Activated naive CD4-positive, alpha-beta T cell treated with anti-CD3 and anti-CD28 coated beads, Interleukin-2, amount 10 ng/mL, durations not matched to agents 7 days and 5 days (primary cell): ENCODE data around the gene FEM1C.
A peak's percentile ranks its signal among the peaks of the same experiment; 100 is the strongest.

ENCODE experiments used
- CTCF ChIA-PET: fragments of 350-600 bp; sonication (Branson Sonifier 250); formaldehyde crosslinking; loops from one replicate; lab custom pipeline; 2021; ENCODE audit warnings: antibody characterized with exemption; lab: Charles Lee
- DNase-seq: peaks from one replicate; pipeline ENCODE4 v3.0.0-alpha.2; 2020
- H3K27ac Mint-ChIP-seq: one replicate; pipeline ENCODE4 v1.8.0; 2021; ENCODE audit warnings: mild to moderate bottlenecking, moderate library complexity, mixed read lengths
- H3K27me3 Mint-ChIP-seq: one replicate; pipeline ENCODE4 v1.8.0; 2021; ENCODE audit warnings: mild to moderate bottlenecking, mixed read lengths
- H3K36me3 Mint-ChIP-seq: one replicate; pipeline ENCODE4 v1.8.0; 2021; ENCODE audit warnings: mixed read lengths
- H3K4me1 Mint-ChIP-seq: one replicate; pipeline ENCODE4 v1.8.0; 2021; ENCODE audit warnings: mixed read lengths
- H3K4me3 Mint-ChIP-seq: one replicate; pipeline ENCODE4 v1.8.0; 2021; ENCODE audit warnings: mild to moderate bottlenecking, moderate library complexity, mixed read lengths
- H3K9me3 Mint-ChIP-seq: one replicate; pipeline ENCODE4 v1.8.0; 2021; ENCODE audit warnings: mixed read lengths

The FEM1C gene

DNA sequence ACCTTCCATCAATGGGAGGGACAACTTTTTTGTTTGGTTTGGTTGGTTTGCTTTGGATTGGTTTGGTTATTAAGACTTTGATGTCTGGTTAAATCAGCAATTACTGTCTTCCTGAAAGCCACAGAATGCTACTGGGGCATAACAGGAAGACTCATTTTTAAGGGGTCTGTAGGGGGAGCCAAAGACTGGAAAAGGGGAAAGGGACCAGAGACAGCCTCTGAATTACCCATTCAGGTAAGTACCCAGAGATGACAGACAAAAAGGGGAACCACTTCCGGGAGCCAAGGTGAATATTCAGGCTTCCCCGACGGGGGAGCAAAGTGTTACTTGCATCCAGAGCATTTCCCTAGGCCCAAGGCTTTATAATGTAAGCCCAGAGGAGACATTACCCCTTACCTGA, 4.6 kb upstream of the FEM1C start:
- Mint-ChIP-seq H3K4me3 (no peak overlapping the region), H3K9me3 (peaks cover 9% of the 10 kb centered on the region), H3K27ac (no peak overlapping the region), H3K36me3 (peaks cover 9% of the 10 kb centered on the region), H3K4me1 (peaks cover 7% of the 10 kb centered on the region), H3K27me3 (peaks cover 17% of the 10 kb centered on the region)
- CTCF ChIA-PET = no interaction called here
- no peak for DNase-seq

DNA sequence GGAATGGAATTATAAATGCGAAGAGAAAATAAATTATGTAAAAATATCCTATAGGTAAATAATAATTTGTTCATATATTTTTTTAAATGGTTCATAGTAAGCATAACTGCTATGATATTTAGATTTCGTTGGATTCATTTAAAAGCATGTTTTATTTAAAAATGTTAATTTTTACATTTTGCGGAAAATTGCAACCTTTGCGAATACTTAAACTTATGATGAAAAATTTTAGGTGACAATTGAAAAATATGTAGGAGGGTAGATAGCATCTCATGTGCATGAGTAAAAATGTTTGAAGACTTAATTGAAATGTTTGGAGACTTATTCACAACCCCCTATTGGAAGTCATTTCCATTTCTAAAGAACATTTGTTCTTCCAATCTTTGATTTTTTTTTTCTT, 4.1 kb upstream of the FEM1C start:
- peaks cover 17% of the 10 kb centered on the region for H3K27me3 Mint-ChIP-seq
- CTCF ChIA-PET = no interaction called here
- peaks cover 7% of the 10 kb centered on the region for H3K4me1 Mint-ChIP-seq
- H3K4me3 Mint-ChIP-seq = no peak overlapping the region
- DNase-seq = no peak
- H3K9me3 Mint-ChIP-seq = peaks cover 9% of the 10 kb centered on the region
- H3K27ac Mint-ChIP-seq = no peak overlapping the region
- peaks cover 13% of the 10 kb centered on the region for H3K36me3 Mint-ChIP-seq

DNA sequence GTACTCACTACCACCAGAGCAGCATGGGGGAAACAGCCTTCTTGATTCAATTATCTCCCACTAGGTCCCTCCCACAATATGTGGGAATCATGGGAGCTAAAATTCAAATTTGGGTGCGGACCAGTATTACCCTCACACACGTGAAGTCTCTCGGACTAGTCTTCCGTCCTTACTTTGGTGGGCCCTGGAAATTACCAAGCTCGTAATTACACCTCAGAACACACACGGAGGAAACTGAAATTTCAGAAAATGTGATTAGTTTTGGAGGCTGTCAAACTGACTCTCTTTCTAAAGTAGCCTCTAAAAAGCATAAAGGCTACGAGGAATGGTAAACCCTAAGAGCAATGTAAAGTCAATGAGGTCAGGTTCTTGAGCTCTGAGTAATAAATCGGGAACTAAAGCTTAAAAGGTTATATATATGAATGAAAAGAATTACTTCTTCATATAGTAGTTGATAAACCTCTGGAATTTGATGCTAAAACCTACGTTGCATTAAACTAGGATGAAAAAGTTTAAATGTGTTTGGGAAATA, 842 bp upstream of the FEM1C start:
- no peak for DNase-seq
- CTCF ChIA-PET = interaction anchor here (0.9 to 2.0 kb wide), 2 partner anchors 9 to 29 kb away, joined by 3 to 8 read pairs; no protein-coding TSS in a partner anchor
- Mint-ChIP-seq H3K4me3 (peak overlapping the region; percentile 91), H3K4me1 (peaks cover 37% of the 10 kb centered on the region), H3K9me3 (peaks cover 9% of the 10 kb centered on the region), H3K36me3 (peaks cover 40% of the 10 kb centered on the region), H3K27ac (peak overlapping the region; percentile 99), H3K27me3 (no peaks in the 10 kb centered on the region)

DNA sequence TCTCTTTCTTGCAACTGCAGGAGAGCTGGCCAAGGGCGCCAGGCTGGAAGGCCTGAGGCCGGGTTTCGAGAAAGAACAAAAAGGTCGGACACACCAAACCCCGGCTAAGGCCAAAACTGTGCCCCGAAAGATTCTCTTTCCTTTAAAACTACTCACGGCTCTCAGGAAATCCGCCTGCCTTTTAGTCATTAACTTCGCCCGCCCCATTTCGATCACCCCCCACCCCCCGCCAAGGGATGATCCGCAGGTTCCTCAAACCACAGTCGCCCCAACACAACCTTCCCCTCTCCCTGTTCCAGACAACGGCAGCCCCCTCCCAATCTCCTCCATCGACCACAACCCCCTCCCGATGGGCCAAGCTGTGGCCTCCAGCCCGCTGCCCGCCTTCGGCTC, 536 bp downstream of the FEM1C start:
- Mint-ChIP-seq H3K36me3 (peaks cover 53% of the 10 kb centered on the region), H3K4me1 (peaks cover 51% of the 10 kb centered on the region)

DNA sequence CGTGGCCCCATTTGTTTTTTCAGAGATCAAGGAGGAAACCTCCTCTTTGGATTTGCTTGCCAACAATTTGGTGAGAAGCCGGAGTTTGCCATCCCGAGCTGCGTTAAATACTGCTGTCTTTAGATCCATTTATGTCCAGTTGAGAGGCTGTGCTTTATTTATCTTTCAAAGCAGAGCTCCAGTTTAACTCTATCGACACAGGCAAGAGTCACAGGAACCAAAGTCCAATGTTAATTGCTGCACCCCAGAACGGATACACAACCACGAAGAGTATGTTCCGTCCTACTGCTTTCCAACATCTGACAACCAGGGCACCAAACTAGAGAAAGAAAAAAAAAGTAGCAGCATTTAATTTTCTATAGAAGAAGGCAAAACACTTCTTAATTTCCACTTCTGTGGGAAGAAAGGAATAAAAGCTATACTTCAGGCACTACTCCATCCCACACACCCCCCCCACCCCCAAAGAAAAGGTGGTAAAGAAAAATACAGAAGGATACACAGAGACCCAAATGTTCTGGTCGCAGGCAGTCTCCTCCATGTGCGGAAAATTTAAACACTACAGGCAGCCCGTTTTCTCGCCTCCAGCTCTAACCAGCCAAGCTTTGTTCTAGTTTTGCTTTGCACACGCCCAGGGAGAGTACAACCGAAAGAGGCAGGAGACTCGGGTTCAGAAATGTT, 1.1 kb downstream of the FEM1C start:
- peak; percentile 69 for DNase-seq
- Mint-ChIP-seq H3K4me3 (peak overlapping the region; percentile 91), H3K27ac (peak overlapping the region; percentile 99), H3K27me3 (no peaks in the 10 kb centered on the region), H3K4me1 (peaks cover 55% of the 10 kb centered on the region), H3K9me3 (peaks cover 9% of the 10 kb centered on the region), H3K36me3 (peaks cover 59% of the 10 kb centered on the region)
- CTCF ChIA-PET = interaction anchor here (0.8 to 1.6 kb wide), 3 partner anchors 8 to 82 kb away, joined by 3 to 5 read pairs (median 3); no protein-coding TSS in a partner anchor

More for the DNA sequence above, 536 bp downstream of the FEM1C start:
- Mint-ChIP-seq H3K4me3 (peak overlapping the region; percentile 91), H3K9me3 (peaks cover 9% of the 10 kb centered on the region), H3K27me3 (no peaks in the 10 kb centered on the region), H3K27ac (peak overlapping the region; percentile 99)
- peak; percentile 70 for DNase-seq
- CTCF ChIA-PET = interaction anchor here (0.8 to 1.6 kb wide), 3 partner anchors 7 to 83 kb away, joined by 3 to 5 read pairs (median 3); no protein-coding TSS in a partner anchor

DNA sequence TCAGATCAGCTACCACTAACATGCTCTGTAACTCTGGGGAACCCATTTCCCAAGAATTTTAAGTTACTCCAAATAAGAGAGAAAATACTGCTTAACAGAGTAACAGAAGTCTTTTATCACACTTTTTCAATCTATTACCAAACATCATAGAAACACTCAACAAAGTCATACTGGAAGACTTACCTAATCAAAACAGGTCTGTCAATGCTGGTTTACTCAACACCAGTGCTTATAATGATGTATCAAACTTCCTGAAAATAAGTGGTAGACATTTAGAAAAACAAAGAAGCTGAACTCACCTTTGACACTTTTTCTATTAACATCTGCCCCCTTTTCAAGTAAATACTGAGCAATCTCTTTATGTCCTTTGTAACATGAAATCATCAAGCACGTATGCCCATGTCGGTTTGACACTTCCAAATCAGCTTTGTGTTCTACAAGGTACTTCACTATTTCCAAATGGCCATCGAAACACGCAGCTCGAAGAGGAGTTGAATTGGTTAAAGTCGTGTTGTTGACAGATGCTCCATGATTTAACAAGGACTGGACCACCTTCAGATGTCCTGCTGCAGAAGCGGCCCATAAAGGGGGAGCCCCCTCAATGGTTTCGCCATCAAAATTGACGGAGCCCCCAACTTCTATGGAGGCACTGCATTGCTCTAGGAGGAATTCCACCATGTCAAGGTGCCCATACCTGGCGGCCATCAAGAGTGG, 1.8 kb downstream of the FEM1C start:
- H3K4me1 Mint-ChIP-seq = peaks cover 61% of the 10 kb centered on the region
- H3K27ac Mint-ChIP-seq = peak overlapping the region; percentile 99
- DNase-seq = no peak
- CTCF ChIA-PET = interaction anchor here (1.3 to 1.6 kb wide), 2 partner anchors 9 to 32 kb away, joined by 3 to 5 read pairs; no protein-coding TSS in a partner anchor
- peaks cover 64% of the 10 kb centered on the region for H3K36me3 Mint-ChIP-seq
- no peaks in the 10 kb centered on the region for H3K27me3 Mint-ChIP-seq
- H3K9me3 Mint-ChIP-seq = peaks cover 9% of the 10 kb centered on the region
- peak overlapping the region; percentile 91 for H3K4me3 Mint-ChIP-seq

DNA sequence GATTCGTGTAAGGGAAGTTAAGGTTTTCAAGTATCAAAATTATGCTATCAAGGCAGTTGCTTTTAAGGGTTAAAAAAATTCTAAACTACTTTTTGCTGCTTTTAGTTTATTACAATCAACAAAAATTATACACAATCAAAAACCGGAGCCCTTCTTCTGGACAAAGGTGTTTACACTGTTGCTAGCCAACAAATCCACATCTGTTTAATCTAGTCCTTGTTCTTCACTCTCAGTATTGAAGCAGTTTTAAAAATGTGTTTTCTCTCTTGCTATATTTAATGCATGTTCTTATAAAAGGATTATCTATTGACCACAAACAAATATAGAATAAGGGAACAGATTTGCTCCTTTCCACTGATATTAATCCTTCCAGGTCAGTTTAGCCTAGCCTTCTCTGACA, 2.5 kb downstream of the FEM1C start:
- peak overlapping the region; percentile 91 for H3K4me3 Mint-ChIP-seq
- no peaks in the 10 kb centered on the region for H3K27me3 Mint-ChIP-seq
- DNase-seq = no peak
- peaks cover 68% of the 10 kb centered on the region for H3K36me3 Mint-ChIP-seq
- CTCF ChIA-PET = no interaction called here
- H3K9me3 Mint-ChIP-seq = peaks cover 9% of the 10 kb centered on the region
- H3K27ac Mint-ChIP-seq = no peak overlapping the region
- H3K4me1 Mint-ChIP-seq = peaks cover 64% of the 10 kb centered on the region

DNA sequence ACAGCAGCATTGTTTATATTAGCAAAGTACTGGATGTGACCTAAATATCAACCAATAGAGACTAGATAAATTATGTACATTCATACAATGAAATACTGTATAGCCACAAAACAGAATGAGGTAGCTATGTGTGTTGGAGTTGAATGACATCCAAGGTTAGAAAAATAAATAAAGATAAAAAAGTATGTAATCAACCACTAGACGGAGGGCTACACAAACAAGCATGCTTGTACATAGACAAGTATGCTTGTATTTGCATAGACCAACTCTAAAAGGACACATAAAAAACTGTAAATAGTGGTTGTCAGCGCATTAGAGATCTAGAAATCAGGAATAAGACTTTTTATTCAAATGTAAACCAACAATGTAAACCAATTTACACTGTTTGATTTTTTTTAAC, 3.0 kb downstream of the FEM1C start:
- CTCF ChIA-PET = no interaction called here
- H3K36me3 Mint-ChIP-seq = peaks cover 71% of the 10 kb centered on the region
- no peak overlapping the region for H3K27ac Mint-ChIP-seq
- H3K4me3 Mint-ChIP-seq = peak overlapping the region; percentile 91
- no peak for DNase-seq
- peaks cover 9% of the 10 kb centered on the region for H3K9me3 Mint-ChIP-seq
- H3K4me1 Mint-ChIP-seq = peaks cover 69% of the 10 kb centered on the region
- H3K27me3 Mint-ChIP-seq = no peaks in the 10 kb centered on the region

DNA sequence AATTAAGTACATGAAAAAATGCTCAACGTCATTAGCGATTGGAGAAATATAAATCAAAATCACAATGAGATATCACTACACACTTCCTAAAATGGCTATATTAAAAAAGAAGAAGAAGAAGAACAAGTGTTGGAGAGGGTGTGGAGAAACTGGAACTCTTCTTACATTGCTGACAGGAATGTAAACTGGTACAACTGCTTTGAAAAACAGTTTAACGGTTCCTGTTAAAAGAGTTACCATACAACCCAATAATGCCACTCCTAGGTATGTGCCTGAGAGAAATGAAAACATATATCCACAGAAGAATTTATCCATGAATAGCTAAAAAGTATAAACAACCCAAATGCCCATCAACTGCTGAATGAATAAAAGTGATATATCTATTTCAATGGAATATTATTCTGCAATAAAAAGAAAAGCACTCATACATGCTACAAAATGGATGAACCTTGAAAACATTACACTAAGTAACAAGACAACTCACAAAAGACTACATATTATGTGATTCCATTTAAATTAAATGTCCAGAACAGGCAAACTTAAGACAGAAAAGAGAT, 9.0 kb downstream of the FEM1C start:
- peaks cover 64% of the 10 kb centered on the region for H3K4me1 Mint-ChIP-seq
- H3K27me3 Mint-ChIP-seq = no peaks in the 10 kb centered on the region
- CTCF ChIA-PET = no interaction called here
- H3K4me3 Mint-ChIP-seq = no peak overlapping the region
- H3K36me3 Mint-ChIP-seq = peaks cover 66% of the 10 kb centered on the region
- no peak for DNase-seq
- no peak overlapping the region for H3K27ac Mint-ChIP-seq
- H3K9me3 Mint-ChIP-seq = no peaks in the 10 kb centered on the region

DNA sequence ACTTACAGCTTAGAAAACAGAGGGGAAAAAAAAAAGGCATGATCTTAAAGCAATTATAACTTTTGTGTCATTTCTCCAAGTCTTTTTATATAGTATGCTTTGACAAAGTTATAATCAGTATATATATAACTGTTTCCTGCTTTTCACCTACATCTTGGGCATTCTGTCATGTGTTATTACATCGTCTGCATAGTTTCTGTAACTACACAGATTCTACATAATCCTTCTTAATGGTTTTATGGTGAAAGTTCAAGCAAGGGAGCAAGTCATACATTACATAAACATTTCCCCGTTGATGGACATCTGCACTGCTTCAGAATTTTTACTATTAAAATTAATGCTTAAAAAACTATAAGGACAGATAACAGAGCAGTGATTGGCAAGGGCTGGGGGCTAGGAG, 12.1 kb downstream of the FEM1C start:
- Mint-ChIP-seq H3K27me3 (no peaks in the 10 kb centered on the region), H3K36me3 (peaks cover 57% of the 10 kb centered on the region), H3K4me3 (no peak overlapping the region), H3K9me3 (no peaks in the 10 kb centered on the region), H3K4me1 (peaks cover 46% of the 10 kb centered on the region), H3K27ac (no peak overlapping the region)
- CTCF ChIA-PET = no interaction called here
- DNase-seq = no peak

DNA sequence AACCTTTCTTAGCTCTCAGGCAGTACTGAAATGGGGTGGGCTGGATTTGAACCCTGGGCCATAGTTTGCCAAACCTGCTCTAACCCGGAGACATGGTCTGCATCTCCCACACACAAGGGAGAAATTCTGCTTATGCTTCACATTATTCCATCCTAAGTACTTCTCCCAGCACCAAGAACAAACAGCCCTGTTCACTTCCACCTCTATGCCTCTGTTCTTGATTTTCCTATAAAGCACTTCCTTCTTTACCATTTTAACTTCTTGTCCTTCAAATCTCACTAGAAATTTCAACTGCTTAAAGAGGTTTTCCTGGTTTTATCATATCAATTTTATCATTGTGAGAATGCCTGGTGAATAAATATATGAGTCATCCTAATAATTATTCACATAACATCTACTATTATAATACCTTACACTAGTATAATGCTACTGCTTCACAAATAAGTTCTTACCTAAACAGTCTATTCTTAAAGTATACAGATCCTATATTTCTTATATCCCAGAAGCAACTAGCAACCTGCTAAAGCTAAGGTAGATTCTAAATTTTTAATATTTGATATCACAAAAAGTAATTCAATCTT, 12.7 kb downstream of the FEM1C start:
- Mint-ChIP-seq H3K27ac (no peak overlapping the region), H3K4me1 (peaks cover 40% of the 10 kb centered on the region)
- CTCF ChIA-PET = no interaction called here

DNA sequence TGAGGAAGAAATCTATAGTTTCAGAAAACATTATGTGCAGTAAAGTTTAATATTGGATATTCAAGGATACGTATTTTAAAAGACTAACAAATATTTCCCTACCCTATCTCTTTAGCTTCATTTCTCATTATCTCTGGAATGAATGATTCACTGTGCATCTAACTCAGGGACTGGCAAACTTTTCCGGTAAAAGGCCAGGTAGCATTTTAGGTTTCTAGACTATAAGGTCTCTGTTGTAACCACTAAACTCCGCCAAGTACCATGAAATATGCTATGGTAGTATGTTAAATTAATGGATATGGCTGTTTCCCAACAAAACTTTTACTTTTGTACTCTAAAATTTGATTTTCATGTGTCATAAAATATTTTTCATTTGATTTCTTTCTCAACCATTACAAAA, 13.2 kb downstream of the FEM1C start:
- Mint-ChIP-seq H3K4me1 (peaks cover 35% of the 10 kb centered on the region), H3K36me3 (peaks cover 51% of the 10 kb centered on the region), H3K27ac (no peak overlapping the region), H3K27me3 (no peaks in the 10 kb centered on the region), H3K9me3 (no peaks in the 10 kb centered on the region), H3K4me3 (no peak overlapping the region)
- no peak for DNase-seq
- CTCF ChIA-PET = no interaction called here

More for the DNA sequence above, 12.7 kb downstream of the FEM1C start:
- Mint-ChIP-seq H3K4me3 (no peak overlapping the region), H3K9me3 (no peaks in the 10 kb centered on the region), H3K27me3 (no peaks in the 10 kb centered on the region), H3K36me3 (peaks cover 53% of the 10 kb centered on the region)
- DNase-seq = no peak

DNA sequence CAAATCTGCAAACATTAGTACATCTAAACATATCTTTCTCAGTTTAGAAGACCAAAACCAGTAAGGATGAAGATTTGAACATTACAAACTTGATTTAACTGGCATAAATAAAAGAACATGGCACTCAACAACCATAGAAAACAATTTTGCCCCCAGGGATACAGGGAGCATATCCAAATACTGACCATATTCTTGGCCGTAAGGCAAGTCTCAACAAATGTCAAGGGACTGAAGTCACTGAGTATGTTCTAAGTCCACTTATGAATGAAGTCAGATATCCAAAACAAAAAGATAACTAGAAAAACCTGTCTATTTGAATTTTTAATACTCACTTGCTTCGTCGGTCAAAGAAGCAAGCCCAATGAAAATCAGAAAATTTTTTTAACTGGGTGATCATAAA, 14.1 kb downstream of the FEM1C start:
- H3K36me3 Mint-ChIP-seq = peaks cover 44% of the 10 kb centered on the region
- H3K4me1 Mint-ChIP-seq = peaks cover 28% of the 10 kb centered on the region
- no peaks in the 10 kb centered on the region for H3K9me3 Mint-ChIP-seq
- H3K4me3 Mint-ChIP-seq = no peak overlapping the region
- no peaks in the 10 kb centered on the region for H3K27me3 Mint-ChIP-seq
- H3K27ac Mint-ChIP-seq = no peak overlapping the region
- no peak for DNase-seq
- CTCF ChIA-PET = no interaction called here

DNA sequence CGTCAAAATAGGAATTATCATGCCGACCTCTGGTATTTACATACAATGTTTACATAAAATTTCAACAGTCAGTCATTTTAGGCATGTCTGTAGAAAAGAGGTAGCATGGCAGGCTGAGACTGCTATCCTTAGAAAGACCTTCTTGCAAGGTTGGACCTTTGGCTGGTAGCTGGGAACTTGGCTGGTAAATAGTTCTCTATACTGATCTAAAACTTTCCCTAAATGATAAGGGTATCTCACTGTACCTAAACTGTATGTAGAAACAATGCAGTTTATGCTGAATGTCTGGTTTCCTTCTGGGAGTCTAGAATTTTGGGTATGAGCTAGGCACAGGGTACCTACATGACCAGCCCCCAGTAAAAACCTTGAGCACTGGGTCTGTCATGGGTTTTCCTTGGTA, 18.0 kb downstream of the FEM1C start:
- Mint-ChIP-seq H3K36me3 (peaks cover 54% of the 10 kb centered on the region), H3K4me1 (peaks cover 24% of the 10 kb centered on the region), H3K9me3 (no peaks in the 10 kb centered on the region), H3K27me3 (no peaks in the 10 kb centered on the region), H3K4me3 (no peak overlapping the region), H3K27ac (no peak overlapping the region)
- CTCF ChIA-PET = no interaction called here
- no peak for DNase-seq
